H1 (cell line): Measurements from ENCODE around the gene CFAP58. TPM values are rescaled to one million over a fixed set of nuclear protein-coding genes. Genes with fewer than 3 reads are reported as not detected.

Experiments used
- TAF1 ChIP-seq: IDR thresholded peaks from 2 replicates; pipeline ENCODE4 v1.6.1; 2011; ENCODE audit warnings: mild to moderate bottlenecking, low read depth, low read length
- polyA plus RNA-seq, 7 experiments: library from polyadenylated mRNA; depleted of rRNA in 3 of 7; stranded (reverse) in 5 of 7; unstranded in 2 of 7; fragments of >200 nt in 5 of 7; fragments of 200-250 nt in 2 of 7; gene quantifications; 1 replicate in 5 of 7; 2 replicates in 1 of 7; 4 replicates in 1 of 7; pipeline versions ENCODE4 v1.2.1 to v1.2.3, GENCODE V29; 2011 to 2013; ENCODE audit warnings: missing spikeins in 2 of 7, mixed read lengths in 2 of 7
- total RNA-seq: library from RNA; stranded (reverse); fragmentation: NEBNext Ultra II Directional; extraction: Animal tissue kit (Norgen Biotek cat#: 25700); gene quantifications from 2 replicates; pipeline ENCODE4 v1.2.1, GENCODE V29; 2021

Gene CFAP58
- total and polyA plus RNA-seq, 2 of the 8 experiments (the other 6 are each of a cell fraction or from before 2014, with no cell fraction given), result 0.32 to 0.71 TPM

DNA sequence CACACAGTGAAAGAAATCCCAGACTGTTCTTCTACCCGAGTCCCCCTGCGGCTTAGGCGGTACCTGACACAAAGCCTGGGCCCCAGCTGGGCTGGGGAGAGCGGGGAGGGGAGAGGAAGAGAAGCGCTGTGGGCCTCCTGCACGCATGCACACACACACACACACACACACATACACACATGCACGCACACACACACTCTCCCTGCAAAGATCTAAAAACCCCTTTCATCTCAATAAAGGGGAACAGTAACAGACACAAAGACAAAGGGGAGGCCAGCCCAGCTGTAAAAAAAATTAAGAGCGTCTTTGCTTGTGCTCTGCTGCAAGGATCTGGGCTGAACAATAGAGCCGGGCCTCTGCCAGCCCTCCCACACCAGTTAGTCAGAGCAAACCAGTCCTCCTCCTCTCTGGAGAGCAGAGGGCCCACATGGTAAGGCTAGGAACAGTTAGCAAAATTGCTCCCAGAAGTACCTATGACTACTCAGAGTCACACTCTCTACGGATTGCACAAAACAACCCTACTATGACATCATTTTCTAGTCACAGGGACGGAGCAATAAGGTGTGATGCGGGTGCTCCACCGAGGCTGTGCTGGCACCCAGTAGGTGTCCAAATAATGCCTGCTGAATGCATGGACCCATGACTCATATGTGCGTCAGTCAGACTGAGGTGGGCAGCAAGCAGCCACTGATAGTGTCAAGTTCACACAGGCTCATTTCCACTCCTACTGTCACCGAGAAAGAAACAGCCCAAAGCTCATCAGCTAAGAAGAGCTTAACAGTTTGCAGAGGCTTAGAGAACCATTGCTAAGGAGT is 24.5 kb upstream of the CFAP58 start (continued):
- TF ChIP-seq TAF1, result peak; percentile 9; the same call in 1 of the 2 replicates
- TF ChIP-seq, all 59 proteins: peak for 7
